Stimulated activated CD4-positive, alpha-beta T cell treated with anti-CD3 and anti-CD28 coated beads, TNF-alpha, amount 100 ng/mL, for 48 hours (primary cell): ENCODE results near the gene TBC1D1.
"Not testable (repeated sequence)": the region's sequence is repeated elsewhere in the genome, so short reads cannot be mapped to it uniquely, and the experiment has no call there.

Experiments
- DNase-seq, 3 donors: peaks; one replicate each; pipeline ENCODE4 v3.0.0-alpha.2; 2020; ENCODE audit warnings: low read depth in 3 of 3

TBC1D1 gene

DNA sequence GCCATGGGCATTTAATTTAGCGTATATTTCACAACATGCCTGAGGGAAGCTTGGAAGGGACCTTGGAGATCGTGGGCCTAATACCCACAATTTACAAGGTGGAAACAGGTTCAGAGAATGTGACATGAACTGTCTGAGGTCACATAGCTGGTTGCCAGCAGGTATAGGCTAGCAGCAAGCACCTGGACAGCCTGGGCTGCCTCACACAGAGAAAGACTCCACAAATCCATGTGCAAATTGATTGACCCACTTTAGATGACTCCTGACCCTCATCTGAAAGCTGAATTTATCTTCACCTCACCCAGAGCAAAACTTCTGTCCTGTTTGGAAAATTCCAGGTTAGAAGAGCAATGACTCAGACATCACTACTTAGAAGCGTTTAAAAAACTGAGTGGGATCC, 75.2 kb downstream of the TBC1D1 start:
- no peak for DNase-seq

DNA sequence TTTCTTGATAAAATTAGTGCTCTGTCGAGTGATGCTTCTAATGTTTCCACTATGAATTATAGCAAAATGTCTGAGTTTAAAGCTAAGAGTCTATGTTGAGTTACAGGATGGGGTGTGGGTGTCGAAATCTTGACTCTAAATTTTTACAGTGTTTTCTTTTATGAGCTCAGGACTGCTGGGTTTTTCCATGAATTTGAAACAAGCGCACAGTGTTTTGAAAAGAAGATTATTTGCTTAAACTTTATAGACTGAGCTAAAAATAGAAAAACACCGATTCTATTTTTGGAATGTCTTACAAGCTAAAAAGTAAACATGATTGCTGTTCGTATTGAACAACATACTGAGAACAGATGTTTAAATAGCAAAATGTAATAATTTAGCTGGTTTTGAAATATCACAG, 76.9 kb downstream of the TBC1D1 start:
- DNase-seq: no peak

DNA sequence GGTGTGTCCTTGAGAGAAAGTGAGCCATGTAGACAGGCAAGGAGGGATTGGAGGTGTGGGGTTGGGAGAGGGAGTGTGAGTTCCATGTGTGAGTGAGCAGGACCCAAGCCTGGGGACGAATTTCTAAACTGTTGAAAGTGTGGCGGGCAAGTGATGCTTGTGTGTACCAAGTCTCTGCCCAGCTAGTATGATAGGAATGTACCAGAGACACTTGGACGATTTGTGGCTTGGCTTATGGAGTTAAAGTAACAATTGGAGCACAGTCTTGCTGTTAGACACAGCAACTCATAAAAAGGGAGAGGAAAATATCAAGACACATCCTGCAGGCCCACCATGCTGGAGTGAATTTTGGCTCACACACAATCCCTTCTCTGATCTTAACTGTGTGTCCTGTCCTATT, 77.9 kb downstream of the TBC1D1 start:
- no peak for DNase-seq

DNA sequence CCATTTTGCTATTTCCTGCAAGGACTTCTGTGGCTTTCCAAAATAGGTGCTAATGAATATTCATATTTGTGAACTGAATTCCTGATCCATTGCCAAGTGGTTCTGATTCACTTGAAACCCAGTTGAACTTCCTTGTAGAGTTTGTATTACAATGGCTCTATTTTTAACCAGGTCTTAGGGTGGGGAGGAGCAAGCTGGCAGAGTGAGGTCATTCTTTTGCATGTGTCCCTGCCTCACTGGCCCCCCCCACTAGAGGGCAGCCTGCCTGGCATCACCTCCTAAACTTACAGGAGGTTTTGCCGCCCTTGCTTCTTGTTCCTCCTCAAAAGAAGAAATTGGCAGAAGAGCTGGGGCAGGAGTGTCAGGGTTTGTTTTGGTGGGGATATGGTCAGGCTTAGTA, 79.8 kb downstream of the TBC1D1 start:
- peak; percentile 29 to 54 (median 33) for DNase-seq

DNA sequence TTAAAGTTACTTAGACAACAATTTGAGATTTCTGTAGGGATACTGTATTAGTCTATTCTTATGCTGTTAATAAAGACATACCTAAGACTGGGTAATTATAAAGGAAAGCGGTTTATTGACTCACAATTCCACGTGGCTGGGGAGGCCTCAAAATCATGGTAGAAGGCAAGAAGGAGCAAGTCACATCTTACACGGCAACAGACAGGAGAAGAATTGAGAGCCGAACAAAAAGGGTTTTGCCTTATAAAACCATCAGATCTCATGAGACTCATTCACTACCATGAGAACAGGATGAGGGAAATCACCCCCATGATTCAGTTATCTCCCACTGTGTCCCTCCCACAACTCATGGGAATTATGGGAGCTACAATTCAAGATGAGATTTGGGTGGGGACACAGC, 80.3 kb downstream of the TBC1D1 start:
- no peak for DNase-seq

DNA sequence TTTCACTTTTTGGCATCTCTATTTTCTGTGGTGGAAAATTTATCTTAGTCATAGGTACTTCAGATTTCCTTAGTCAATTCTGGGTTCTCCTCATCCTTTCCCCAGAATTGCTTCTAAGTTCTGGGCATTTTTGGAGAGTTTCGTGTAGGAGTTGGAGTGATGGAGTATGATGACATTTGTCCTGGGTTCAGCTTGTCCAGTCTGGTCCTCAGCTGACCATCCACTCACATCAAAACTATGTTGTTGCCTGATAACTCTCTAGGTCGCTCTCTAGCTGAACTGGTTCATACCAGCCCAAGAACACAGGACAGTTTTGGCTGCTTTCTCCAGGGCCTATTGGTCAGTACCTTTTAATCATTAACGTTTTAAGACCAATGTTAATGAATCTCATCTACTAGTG, 82.6 kb downstream of the TBC1D1 start:
- no peak for DNase-seq

DNA sequence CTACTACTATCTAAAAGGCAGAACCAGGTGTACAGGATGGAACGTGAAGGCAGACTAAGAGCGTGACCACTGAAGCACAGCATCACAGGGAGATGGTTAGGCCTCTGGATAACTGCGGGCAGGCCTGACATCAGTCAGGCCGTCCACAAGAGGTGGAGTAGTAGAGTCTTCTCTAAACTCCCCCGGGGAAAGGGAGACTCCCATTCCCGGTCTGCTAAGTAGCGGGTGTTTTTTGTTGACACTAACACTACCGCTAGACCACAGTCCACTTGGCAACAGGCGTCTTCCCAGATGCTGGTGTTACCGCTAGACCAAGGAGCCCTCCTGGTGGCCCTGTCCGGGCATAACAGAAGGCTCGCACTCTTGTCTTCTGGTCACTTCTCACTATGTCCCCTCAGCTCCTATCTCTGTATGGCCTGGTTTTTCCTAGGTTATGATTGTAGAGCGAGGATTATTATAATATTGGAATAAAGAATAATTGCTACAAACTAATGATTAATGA, 84.5 kb downstream of the TBC1D1 start:
- not testable (repeated sequence) for DNase-seq

DNA sequence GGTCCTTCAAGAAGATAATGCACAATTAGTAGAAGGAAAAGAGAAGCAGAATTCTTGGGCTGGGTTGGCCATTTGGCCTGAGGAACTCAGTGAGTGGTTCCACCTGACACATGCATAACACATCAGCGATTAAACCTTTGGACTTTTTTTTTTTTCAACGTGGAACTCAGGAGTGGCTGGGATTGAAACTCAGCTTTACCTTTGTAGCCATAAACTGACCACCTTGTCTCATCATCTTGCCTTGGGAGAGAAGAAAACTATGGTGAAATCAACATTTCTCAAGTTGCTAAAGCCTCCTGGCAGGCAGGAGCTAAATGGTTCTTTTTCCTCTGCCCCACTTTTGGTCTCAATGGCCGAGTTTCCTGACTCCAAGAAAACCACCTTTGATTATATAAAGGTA, 85.6 kb downstream of the TBC1D1 start:
- no peak for DNase-seq

DNA sequence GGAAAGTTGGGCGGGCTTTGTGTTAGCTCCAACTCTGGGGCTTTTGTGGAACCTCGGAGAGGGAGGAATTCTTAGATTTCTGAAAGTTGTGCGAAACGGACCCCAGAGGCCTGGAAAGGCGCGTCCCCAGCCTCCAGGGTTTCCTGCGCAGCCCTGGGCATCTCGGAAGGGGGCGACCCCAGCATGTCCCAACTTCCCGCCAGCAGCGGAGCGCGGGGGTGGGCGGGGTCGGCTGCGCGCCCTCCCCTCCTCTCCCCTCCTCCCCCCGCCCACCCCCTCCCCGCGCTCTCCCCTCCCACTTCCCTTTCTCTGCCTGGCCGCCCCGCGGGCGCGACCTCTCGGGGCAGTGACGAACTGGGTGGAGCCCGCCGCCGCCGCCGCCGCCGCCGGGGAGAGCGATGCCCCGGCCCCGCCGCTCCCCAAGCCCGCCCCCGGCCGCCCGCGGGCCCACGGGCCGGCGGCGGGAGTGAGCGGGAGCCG, 86.1 kb downstream of the TBC1D1 start:
- peak; percentile 51 to 59 (median 57) for DNase-seq

DNA sequence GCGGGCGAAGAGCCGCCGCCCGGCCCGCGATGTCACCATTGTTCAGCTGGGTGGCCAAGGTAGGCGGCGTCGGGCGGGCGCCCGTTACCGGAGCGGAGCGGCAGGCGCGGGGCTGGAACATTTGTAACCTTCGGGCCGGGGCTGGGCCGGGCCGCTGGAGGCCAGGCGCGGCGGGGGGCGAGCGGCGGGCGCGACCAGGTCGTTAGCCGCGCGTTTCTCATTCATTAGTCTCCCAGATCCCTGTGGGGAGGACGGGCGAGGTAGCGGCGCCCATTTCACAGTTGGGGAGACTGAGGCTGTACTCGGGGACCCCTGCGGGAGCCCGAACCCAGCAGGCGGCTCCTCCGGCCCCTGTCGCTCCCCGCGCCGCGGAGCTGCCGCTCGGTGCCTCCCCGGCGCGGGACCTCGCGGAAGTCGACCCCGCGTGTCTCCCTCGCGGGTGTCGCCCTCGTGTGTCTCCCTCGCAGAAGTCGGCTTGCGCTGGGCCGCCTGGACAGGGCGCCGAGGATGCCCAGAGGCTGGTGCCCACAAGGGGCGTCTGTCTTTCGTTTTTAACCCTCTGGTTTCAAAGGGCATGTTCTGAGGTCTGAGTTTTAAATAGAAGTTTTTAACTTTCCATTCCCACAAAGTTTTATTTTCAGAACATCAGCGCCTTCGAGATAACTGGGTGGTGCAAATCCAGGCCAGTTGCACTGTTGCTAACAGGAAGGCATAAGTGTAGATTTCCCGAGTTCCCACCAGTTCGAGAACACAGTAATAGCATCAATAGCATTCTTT, 86.8 kb downstream of the TBC1D1 start:
- DNase-seq: peak; percentile 35 to 54 (median 42)

DNA sequence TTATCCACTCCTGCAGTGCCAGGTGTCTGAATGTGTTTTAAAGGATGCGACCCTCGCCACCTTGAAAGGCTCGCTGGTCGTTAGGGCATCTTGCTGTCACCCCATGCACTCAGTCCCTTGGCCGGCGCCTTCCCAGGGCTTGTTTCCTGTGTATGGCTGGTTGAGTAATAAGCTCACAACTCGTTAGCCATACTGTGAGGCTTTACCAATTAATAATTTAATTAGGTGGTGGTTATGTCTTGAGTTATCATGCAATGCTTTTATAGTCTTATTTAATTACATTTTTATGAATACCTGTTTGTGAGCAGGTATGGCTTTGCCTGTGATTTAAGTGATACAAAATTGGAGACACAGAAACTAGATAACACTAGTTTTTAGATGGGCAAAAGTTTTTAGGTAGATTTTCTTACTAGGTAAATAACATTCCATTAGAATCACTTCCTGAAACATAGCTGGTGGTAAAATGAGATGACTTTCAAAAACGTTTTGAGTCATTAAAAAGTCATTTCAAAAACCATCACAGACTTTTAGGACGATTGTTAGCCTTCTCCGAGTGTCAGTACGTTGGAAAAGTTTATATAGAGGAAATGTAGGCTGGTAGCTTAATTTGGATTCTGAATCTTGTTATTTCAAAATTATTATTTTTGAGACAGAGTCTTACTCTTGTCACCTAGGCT, 87.5 kb downstream of the TBC1D1 start:
- DNase-seq: peak in 1 of 3 donors; percentile 18

DNA sequence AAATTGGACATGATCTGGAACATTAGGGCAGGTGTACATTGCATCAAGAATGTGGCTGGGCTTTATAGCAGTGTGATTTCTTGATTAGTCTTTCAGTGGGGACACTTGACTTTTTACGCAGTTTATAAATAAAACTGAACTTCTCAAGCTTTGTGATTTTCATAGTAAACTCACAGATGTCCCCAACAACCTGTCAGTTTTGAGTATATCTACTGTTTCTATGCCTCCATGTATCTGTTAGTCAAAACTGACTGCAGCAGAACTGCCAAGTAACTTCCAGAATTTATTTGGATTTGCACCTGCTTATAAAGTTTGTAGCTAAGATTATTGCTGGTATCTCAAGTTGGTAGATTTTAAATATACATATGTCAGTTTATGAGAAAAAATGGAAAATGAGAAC, 89.4 kb downstream of the TBC1D1 start:
- no peak for DNase-seq

DNA sequence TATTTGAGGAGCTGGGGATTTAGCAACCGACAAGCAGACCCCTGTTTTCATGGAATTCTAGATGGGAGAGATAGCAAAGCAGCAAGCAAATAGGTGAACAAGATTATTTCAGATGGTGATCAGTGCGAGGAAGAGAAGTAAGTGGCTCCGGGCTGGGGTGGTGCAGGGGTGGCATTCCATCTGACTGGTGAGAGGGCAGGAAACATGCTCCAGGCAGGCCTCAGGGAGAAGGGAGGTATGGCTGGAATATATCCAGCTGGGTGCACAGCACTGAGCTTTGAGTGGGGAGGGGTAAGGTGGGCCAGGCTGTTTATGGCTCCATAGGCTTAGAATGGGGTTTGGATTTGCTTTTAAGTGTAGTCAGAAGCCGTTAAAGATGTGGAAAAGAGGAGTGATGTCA, 90.5 kb downstream of the TBC1D1 start:
- no peak for DNase-seq

DNA sequence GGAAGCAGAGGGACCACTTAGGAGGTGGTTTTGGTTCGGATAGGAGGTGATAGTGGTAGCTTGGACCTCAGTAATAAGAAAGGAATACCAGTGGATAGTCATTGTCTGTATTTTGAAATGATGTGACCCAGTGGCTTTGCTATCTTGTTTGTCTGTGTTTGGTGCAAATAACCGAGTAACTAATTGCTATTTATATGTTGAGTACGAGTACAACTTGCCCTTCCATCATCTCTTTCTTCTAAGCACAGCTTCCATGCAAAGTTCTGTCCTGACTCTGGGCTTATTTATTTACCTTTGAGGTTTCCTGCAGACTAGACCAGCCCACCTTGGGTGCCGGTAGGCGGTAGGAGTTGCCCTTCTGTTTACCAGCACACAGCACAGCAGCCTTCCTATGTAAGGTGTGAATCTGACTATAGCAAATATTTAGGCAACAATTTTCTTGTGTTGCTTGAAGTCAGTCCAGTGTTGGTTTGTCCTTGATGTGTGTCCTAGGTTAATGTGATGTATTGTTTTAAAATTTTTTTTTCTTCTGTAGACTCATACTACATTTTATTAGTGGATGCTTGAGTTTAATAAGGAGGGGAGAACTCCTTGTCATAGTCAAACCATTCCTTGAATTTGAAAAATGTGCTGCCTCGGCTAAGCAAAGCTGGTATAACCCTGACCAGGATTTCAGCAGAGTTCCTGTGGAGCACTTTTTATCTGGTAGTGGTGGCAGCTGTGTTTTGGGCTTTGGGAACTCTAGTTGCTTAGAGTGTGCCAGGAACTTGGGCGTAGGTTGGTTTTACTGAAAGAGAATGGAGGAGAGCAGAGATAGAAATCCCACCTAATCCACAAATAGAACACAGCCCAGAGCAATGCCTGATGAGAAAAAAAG, 91.2 kb downstream of the TBC1D1 start:
- no peak for DNase-seq

DNA sequence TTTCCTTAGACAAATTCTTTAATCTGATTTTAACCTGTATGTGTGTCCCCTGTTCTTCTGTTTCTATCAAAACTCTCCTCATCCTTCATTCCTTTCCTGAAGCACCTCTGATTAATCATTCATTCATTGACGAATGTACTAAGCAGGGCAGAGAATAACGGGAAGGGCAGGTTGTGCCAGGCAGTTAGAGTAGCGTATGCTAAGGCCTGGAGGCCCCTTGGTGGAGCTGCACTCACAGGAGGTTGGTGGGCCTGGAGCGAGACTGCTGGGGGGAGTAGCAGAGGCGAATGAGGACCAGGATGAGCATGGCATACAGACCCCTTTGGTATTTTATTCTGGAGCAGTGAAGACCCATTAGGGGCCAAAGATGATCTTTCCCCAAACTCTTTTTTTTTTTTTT, 91.9 kb downstream of the TBC1D1 start:
- no peak for DNase-seq

DNA sequence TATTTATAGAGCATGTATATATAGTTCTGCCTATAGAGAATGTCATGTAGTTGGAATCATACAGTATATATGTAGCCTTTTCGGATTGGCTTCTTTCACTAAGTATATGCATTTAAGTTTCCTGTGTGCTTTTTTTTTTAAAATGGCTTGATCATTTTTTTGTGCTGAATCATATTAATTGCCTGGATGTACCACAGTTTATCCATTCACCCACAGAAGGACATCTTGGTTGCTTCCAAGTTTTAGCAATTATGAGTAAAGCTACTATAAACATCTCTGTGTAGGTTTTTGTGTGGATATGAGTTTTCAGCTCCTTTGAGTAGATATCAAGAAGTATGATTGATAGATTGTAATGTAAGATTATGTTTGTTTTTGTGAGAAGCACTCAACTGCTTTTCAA, 93.1 kb downstream of the TBC1D1 start:
- DNase-seq: no peak

DNA sequence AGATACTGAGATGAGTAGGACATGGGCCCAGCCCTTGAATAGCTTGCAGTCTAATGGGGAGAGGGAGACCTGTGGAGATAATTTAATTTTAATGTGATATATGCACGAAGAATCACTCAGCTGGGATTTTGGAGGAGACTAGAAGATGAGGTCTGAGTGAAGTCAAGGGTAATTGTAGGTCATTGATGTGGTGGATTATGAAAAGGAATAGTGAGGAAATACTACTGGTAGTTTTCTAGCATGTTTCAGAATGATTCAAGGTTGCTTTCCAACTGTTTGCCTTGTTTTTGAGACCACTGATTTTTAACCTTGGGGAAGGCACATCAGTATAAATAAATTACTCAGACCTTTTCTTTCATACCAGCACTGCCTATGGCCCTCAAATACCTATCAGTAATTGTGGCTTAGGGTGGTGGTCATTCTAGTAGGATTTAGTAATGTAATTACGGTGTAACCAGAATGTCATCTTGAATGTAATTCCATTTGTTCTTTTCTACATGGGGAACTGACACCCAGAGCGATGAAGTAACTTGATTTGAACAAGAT, 94.9 kb downstream of the TBC1D1 start:
- no peak for DNase-seq

DNA sequence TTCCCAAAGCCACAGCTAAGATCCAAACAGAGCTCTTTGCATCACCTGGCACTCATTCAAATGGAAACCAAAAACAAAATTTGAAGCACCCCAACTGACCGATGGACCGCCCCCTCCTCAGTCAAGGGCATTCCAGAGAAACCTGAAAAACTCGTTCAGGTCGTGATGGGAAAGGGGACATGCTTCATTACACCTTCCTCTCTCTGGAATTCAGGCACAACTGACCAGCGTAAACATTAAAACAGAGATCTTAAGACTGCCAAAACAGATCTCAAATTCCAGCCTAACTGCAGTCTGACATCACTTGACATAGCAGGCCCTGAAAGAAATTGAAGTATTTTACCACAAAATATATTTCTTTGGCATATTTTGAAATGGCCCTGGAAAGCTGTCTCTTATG, 97.8 kb downstream of the TBC1D1 start:
- no peak for DNase-seq

DNA sequence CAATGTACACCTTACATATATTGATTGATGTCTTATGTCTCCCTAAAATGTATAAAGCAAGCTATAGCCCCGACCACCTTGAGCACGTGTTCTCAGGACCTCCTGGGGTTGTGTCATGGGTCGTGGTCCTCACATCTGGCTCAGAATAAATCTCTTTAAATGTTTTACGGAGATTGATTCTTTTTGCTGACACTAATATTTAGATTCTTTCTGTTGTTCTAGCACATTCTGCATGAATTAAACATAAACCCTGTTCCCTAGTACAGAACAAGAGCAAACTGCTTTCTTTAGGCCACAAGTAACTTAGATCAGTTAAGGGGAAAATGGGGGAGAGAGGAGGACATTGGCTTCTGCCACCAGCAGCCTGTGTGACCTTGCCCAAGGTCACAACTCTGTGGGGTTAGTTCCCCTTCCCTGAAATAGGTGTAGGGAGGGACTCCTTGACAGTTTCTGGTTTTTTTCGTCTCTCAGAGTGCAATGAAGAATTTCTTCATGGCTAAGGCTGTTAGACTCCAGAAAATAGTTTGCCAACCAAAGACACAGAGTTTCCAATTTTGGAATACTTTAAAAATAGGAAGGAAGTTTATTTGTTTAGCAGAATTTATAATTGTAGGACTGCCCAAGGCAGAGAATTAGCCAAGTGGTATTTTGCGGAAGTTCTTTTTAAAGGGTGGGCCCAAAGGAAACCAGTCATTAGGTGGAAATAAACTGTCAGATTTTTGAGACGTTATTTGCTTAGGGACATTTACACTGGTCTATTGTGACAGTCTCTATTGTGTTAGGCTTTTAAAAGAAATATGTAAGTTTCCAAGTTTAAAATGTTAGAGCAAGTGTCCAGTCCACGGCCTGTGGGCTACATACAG, 98.7 kb downstream of the TBC1D1 start:
- DNase-seq: no peak

DNA sequence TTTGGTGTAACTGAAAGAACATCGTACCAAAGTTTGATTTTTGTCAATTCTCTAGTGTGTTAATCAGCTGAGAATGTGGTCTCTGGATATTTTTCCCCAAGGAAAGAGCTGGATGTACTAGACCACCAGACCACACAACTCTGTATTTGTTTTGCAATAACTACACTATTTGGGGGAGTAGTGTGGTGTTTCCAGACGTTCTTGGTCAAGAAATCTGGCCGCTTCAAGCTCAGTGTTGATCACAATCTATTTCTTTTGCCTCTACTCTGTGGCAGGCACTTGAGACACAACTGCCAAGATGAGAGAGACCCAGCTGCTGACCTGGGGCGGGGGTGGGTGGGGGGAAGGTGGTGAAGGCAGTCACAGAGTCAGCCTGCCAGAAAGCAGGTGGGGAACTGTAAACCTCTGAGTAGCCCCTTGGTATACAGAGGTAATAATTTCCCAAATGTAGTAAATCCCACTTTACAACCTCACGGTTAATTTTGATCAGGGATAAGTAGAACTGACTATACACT, 99.9 kb downstream of the TBC1D1 start:
- DNase-seq: no peak
